ENCODE measurements around the gene MOGAT2.
"Not testable (repeated sequence)": the region's sequence is repeated elsewhere in the genome, so short reads cannot be mapped to it uniquely, and the experiment has no call there.

The MOGAT2 gene

DNA sequence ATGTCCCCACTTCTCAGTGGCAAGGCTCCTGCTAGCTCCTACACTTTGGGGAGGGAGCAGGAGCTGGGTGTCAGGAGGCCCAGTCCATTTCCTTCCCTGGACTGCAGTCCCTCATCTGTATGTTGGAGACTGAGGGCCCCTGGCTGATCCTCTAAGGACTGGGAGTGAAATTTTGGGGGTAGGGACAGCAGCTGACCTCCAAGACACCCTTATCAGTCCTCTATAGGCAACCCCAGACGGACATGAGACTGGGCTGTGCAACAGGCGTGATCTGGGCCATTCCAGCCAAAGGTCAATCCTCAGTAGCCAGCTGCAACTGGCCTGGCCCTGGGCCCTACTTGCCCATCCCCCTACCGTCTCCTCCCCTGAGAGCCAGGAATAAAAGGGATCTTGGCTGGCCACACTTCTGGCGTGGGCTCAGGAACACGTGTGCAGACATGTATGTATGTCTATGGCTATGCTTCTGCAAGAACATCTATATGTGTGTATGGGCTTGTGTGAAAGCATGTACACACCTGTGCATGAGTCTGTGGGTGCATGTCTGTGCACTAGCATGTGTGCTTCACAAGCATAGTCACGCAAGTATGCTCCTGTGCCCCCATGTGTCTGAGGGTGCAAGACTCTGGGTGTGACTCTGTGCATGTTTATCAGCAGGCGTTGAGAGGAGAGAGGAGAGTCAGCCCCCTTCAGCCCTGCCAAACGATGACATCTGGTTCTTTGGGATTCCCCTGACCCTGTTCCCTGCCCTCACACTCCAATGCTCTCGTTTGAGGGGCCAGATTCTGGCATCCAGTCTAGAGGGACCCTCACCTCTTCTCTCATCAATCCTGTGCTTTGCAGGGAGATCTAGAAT lies 26.3 kb downstream of the MOGAT2 start:
- H3K4me3 ChIP-seq (ENCODE audit: insufficient read length, low read depth), result no peak overlapping the region
- H3K9ac ChIP-seq (ENCODE audit: insufficient read length, low read depth), result no peak overlapping the region
- H3K9me3 ChIP-seq (ENCODE audit: insufficient read depth, low read length), result peaks cover 6% of the 10 kb centered on the region; the same call in 1 of the 2 replicates
- H3K4me1 ChIP-seq (ENCODE audit: insufficient read depth, insufficient read length), result no peaks in the 10 kb centered on the region
- no peaks in the 10 kb centered on the region for H3K36me3 ChIP-seq (ENCODE audit: insufficient read depth, insufficient read length, low read length)
- TF ChIP-seq YY1 (IDR thresholded peaks at IDR 0.05; ENCODE audit: insufficient read depth, insufficient read length), result no peak
- TF ChIP-seq ZNF274 (IDR thresholded peaks at IDR 0.05; ENCODE audit: low read depth, low read length), result no peak
- no peak for TF ChIP-seq SUZ12 (IDR thresholded peaks at IDR 0.05; ENCODE audit: extremely low read depth, insufficient read depth, insufficient read length)
- no peak for DNase-seq (ENCODE audit: low read depth, low spot score)
- no peaks in the 10 kb centered on the region for H3K27me3 ChIP-seq (ENCODE audit: insufficient read depth, insufficient read length)

DNA sequence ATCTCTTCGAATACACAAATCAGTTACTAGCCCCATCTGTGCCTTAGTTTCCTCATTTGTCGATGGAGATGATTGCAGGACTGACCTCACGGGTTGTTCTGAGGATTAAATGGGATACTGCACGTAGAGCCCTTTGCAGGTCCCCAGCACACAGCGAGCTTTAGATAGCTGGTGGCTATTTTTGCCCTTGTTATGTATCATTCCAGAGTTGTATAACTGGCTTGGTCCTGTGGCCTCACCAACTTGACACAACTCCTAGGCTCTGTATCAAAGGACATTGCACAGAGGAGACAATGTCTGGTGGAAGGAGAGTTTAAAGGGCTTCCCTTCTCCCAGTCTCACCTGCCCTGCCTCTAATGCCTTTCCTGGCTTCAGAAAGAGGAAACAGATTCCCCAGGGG lies 28.2 kb downstream of the MOGAT2 start:
- Histone ChIP-seq H3K27me3 (ENCODE audit: insufficient read depth, insufficient read length) (no peaks in the 10 kb centered on the region), H3K4me3 (ENCODE audit: insufficient read length, low read depth) (no peak overlapping the region), H3K36me3 (ENCODE audit: insufficient read depth, insufficient read length, low read length) (no peaks in the 10 kb centered on the region), H3K4me1 (ENCODE audit: insufficient read depth, insufficient read length) (no peaks in the 10 kb centered on the region), H3K9ac (ENCODE audit: insufficient read length, low read depth) (no peak overlapping the region), H3K9me3 (ENCODE audit: insufficient read depth, low read length) (peaks cover 6% of the 10 kb centered on the region; the same call in 1 of the 2 replicates)
- no peak for DNase-seq (ENCODE audit: low read depth, low spot score)
- TF ChIP-seq ZNF274 (IDR thresholded peaks at IDR 0.05; ENCODE audit: low read depth, low read length), result no peak
- TF ChIP-seq YY1 (IDR thresholded peaks at IDR 0.05; ENCODE audit: insufficient read depth, insufficient read length), result no peak
- TF ChIP-seq SUZ12 (IDR thresholded peaks at IDR 0.05; ENCODE audit: extremely low read depth, insufficient read depth, insufficient read length), result no peak

DNA sequence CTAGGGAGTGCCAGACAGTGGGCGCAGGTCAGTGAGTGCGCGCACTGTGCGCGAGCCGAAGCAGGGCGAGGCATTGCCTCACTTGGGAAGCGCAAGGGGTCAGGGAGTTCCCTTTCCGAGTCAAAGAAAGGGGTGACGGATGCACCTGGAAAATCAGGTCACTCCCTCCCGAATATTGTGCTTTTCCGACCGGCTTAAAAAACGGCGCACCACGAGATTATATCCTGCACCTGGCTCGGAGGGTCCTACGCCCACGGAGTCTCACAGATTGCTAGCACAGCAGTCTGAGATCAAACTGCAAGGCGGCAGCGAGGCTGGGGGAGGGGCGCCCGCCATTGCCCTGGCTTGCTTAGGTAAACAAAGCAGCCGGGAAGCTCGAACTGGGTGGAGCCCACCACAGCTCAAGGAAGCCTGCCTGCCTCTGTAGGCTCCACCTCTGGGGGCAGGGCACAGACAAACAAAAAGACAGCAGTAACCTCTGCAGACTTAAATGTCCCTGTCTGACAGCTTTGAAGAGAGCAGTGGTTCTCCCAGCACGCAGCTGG lies 31.2 kb downstream of the MOGAT2 start:
- H3K9me3 ChIP-seq (ENCODE audit: insufficient read depth, low read length); H3K27me3 ChIP-seq (ENCODE audit: insufficient read depth, insufficient read length); H3K4me1 ChIP-seq (ENCODE audit: insufficient read depth, insufficient read length); DNase-seq (ENCODE audit: low read depth, low spot score); H3K4me3 ChIP-seq (ENCODE audit: insufficient read length, low read depth); H3K36me3 ChIP-seq (ENCODE audit: insufficient read depth, insufficient read length, low read length); H3K9ac ChIP-seq (ENCODE audit: insufficient read length, low read depth): not testable (repeated sequence)

DNA sequence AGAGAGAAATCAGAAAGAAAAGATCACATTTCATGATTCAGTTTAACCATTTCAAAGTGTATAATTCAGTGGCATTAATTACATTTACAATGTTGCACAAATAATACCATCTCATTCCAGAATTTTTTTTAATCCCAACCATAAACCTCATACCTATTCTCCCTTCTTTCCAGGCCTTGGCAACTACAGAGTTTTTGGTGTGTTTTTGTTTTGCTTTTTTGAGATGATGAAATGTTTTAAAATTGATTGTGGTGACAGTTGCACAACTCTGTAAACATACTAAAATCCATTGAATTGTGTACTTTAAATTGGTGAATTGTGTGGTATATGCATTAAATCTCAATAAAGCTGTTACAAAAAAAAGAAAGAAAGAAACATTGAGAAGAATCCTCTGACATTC lies 37.3 kb downstream of the MOGAT2 start:
- not testable (repeated sequence) for H3K36me3 ChIP-seq (ENCODE audit: insufficient read depth, insufficient read length, low read length); DNase-seq (ENCODE audit: low read depth, low spot score); H3K9ac ChIP-seq (ENCODE audit: insufficient read length, low read depth); H3K4me3 ChIP-seq (ENCODE audit: insufficient read length, low read depth); H3K27me3 ChIP-seq (ENCODE audit: insufficient read depth, insufficient read length); H3K4me1 ChIP-seq (ENCODE audit: insufficient read depth, insufficient read length); H3K9me3 ChIP-seq (ENCODE audit: insufficient read depth, low read length)

DNA sequence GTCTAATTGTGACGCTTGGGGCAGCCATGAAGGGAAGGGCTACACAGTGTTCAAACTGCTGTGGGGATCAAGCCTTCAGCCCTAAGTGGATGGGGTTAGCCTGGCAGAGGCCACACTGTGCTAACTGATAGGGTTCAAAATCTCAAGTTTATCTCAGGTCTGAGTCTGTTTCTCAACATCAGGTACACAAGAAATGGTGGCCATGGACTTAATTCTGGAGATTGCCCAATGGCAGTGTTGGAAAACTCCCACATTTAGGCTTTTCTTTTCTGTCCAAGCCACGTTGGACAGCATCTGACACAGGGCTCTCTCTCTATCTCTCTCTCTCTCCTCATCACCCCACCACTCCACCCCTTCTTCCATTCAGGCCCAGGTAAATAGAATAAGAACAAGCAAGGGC lies 40.0 kb downstream of the MOGAT2 start:
- H3K9ac ChIP-seq (ENCODE audit: insufficient read length, low read depth), result no peak overlapping the region
- no peaks in the 10 kb centered on the region for H3K36me3 ChIP-seq (ENCODE audit: insufficient read depth, insufficient read length, low read length)
- no peaks in the 10 kb centered on the region for H3K27me3 ChIP-seq (ENCODE audit: insufficient read depth, insufficient read length)
- no peak for DNase-seq (ENCODE audit: low read depth, low spot score)
- peaks cover 2% of the 10 kb centered on the region for H3K4me1 ChIP-seq (ENCODE audit: insufficient read depth, insufficient read length)
- TF ChIP-seq ZNF274 (IDR thresholded peaks at IDR 0.05; ENCODE audit: low read depth, low read length), result no peak
- no peak for TF ChIP-seq YY1 (IDR thresholded peaks at IDR 0.05; ENCODE audit: insufficient read depth, insufficient read length)
- TF ChIP-seq SUZ12 (IDR thresholded peaks at IDR 0.05; ENCODE audit: extremely low read depth, insufficient read depth, insufficient read length), result no peak
- H3K4me3 ChIP-seq (ENCODE audit: insufficient read length, low read depth), result no peak overlapping the region
- no peaks in the 10 kb centered on the region for H3K9me3 ChIP-seq (ENCODE audit: insufficient read depth, low read length)

GRCh38 chr11:75759832-75760231 lies 42.2 kb downstream of the MOGAT2 start:
- H3K9me3 ChIP-seq (ENCODE audit: insufficient read depth, low read length), result no peaks in the 10 kb centered on the region
- H3K4me1 ChIP-seq (ENCODE audit: insufficient read depth, insufficient read length), result peaks cover 2% of the 10 kb centered on the region
- no peaks in the 10 kb centered on the region for H3K36me3 ChIP-seq (ENCODE audit: insufficient read depth, insufficient read length, low read length)
- H3K4me3 ChIP-seq (ENCODE audit: insufficient read length, low read depth), result no peak overlapping the region
- H3K9ac ChIP-seq (ENCODE audit: insufficient read length, low read depth), result no peak overlapping the region
- DNase-seq (ENCODE audit: low read depth, low spot score), result no peak
- TF ChIP-seq SUZ12 (IDR thresholded peaks at IDR 0.05; ENCODE audit: extremely low read depth, insufficient read depth, insufficient read length) (no peak), YY1 (IDR thresholded peaks at IDR 0.05; ENCODE audit: insufficient read depth, insufficient read length) (no peak), ZNF274 (IDR thresholded peaks at IDR 0.05; ENCODE audit: low read depth, low read length) (no peak)
- no peaks in the 10 kb centered on the region for H3K27me3 ChIP-seq (ENCODE audit: insufficient read depth, insufficient read length)

DNA sequence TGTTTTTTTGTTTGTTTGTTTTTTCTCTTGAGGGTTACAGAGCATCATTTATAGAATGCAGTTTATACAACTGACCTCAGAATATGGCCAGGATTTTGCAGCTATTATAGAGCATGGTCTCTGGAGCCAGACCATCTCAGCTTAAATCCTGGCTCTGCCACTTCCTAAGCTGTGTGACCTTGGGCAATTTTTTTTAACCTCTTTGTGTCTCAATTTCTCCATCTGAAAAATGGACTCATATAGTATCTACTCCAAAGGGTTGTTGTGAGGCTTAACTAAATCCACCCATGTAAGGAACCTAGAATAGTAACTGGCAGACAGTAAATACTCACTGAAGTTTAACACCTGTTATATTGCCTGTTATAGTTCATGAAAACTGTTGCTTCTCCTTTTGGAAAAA lies 42.6 kb downstream of the MOGAT2 start:
- peaks cover 2% of the 10 kb centered on the region for H3K4me1 ChIP-seq (ENCODE audit: insufficient read depth, insufficient read length)
- TF ChIP-seq SUZ12 (IDR thresholded peaks at IDR 0.05; ENCODE audit: extremely low read depth, insufficient read depth, insufficient read length) (no peak), YY1 (IDR thresholded peaks at IDR 0.05; ENCODE audit: insufficient read depth, insufficient read length) (no peak), ZNF274 (IDR thresholded peaks at IDR 0.05; ENCODE audit: low read depth, low read length) (no peak)
- peaks cover 2% of the 10 kb centered on the region for H3K27me3 ChIP-seq (ENCODE audit: insufficient read depth, insufficient read length)
- no peaks in the 10 kb centered on the region for H3K36me3 ChIP-seq (ENCODE audit: insufficient read depth, insufficient read length, low read length)
- H3K9ac ChIP-seq (ENCODE audit: insufficient read length, low read depth), result no peak overlapping the region
- no peak overlapping the region for H3K4me3 ChIP-seq (ENCODE audit: insufficient read length, low read depth)
- no peak for DNase-seq (ENCODE audit: low read depth, low spot score)
- no peaks in the 10 kb centered on the region for H3K9me3 ChIP-seq (ENCODE audit: insufficient read depth, low read length)
